Activated naive CD4-positive, alpha-beta T cell (primary cell): ENCODE results near the gene IL37.

ENCODE experiments used
- DNase-seq, 4 experiments: peaks; one replicate each; lab custom pipeline; 2025; lab: John Stamatoyannopoulos, UW

Gene IL37, protein sequence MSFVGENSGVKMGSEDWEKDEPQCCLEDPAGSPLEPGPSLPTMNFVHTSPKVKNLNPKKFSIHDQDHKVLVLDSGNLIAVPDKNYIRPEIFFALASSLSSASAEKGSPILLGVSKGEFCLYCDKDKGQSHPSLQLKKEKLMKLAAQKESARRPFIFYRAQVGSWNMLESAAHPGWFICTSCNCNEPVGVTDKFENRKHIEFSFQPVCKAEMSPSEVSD

DNA sequence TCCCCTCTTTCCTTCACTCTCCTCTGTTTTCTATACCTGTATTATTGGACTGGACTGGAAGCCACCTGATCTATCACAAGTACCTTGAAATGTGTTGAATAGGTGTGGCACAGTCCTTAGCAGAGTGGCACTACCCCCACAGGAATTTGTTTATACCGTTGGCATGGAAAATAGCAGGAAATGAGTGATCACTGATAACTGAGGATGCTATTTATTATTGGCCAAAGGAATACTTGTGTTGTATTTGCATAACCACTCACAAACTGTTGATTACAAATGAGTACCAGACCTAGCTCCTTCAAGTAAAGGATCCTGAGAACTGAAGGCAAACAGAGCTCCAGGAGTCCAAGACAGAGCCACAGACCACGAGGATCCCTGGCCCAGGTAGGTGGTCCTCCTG is at the start of gene IL37:
Gene IL37, plus strand, starts transcription at position 301 of the 400 bp plus-strand sequence. CDS start 1,848 bp downstream, outside the sequence.
- no peak for DNase-seq

DNA sequence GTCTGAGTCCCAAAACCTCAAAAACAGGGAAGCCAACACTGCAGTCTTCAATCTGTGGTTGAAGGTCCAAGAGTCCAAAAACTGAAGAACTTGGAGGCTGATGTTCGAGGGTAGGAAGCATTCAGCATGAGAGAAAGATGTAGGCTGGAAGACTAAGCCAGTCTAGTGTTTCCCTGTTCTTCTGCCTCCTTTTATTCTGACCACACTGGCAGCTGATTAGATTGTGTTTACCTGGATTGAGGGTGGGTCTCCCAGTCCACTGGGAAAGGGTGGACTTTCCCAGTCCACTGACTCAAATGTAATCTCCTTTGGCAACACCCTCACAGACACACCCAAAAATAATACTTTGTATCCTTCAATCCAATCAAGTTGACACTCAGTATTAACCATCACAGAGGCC is 46.9 kb upstream of the IL37 start:
- DNase-seq, result no peak

DNA sequence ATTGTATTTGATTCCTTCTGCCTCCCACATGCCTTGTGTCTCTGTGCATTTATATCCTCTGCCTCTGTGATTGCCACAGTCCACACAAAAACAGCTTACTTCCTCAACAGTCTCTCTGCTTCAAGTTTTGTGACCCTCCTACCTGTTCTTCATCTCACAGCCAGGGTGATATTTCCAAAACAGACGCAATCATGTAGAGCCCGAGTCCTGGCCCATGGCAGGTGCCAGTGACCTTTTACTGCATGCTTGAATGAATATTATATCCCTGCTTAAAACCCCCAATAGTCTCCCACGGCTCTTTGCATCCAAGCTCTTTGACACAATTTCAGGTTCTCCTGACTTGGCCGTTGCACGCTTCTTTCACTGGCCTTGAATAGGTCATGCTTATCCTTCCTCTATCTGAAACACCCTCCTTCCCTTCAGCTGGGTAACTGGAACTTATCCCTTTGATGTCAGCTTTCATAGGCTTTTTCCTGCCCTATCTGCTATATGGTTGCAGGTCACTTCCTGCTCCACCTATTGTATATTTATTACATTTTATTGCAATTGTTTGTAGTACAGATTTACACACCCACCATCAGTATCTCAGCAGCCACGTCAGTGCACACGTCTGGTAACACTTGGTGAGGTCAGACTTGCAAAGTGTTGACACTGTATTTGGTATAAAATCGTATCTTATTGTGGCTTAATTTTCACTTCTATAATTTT is 44.7 kb upstream of the IL37 start:
- no peak for DNase-seq

DNA sequence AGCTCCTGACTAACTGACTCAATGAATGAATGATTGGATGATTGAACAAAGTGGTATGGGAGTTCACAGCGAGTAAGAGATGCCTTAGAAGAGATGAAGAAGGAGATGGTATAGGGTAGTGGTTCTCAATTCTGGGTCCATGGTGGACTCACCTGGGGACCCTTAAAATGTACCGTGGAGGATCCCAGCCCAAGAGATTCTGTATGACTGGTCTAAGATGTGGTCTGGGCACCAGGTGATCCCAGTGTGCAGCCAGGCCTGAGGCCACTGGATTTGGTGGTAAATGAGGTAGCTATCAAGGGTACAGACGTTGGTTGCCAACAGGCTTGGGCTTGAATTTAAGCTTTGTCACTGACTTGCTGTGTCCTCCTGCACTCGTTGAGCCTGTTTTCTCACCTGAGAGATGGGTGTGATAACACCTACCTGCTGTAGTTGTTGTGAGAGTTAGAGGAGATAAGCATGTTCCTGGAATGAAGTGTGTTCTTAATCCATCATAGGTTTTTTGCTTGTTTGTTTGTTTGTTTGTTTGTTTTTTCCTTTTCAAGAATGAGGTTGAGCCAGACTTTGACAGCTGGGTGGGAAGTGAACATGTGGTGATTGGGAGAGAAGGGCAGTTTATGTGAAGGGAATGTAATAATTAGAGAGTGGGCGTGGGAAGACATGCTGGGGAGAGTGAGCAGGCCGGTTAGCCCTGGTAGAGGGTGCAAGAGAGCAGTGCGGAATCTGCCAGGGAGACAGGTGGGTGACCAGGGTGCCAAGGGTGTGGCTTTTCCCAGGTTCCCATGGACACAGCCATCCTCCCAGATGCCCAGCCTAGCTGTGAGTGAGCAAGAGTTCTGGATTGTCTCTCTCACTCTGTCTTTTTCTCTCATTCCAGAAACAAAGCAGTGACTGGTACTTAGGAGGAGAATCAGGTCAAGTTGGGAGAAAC is 43.0 kb upstream of the IL37 start:
- no peak for DNase-seq

DNA sequence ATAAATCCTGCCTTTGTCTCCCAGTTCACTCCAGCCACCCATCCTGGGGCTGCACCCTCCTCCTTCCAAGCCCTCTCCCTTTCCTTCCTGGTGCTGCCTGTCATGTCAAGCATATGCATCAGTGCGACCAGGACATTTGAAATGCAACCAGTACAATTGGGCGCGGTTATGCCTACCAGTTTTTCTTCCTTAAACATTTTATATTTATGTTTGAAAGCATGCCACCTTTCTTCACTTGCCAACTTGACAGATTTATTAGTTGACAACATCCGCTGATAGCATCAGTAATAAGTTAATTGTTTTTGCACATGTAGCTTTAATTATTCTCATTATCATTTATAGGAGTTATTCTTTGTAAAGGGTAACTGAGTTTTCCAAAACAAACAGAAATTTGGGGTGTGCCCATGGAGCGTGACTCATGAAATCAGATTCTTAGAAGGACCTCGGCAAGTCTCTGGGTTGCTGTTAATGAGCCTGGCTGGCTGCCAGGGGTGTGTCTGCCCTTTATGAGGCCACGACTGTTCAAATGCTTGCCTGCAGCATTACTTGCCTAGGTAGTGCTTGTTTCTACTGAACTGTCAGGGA is 41.6 kb upstream of the IL37 start:
- no peak for DNase-seq

DNA sequence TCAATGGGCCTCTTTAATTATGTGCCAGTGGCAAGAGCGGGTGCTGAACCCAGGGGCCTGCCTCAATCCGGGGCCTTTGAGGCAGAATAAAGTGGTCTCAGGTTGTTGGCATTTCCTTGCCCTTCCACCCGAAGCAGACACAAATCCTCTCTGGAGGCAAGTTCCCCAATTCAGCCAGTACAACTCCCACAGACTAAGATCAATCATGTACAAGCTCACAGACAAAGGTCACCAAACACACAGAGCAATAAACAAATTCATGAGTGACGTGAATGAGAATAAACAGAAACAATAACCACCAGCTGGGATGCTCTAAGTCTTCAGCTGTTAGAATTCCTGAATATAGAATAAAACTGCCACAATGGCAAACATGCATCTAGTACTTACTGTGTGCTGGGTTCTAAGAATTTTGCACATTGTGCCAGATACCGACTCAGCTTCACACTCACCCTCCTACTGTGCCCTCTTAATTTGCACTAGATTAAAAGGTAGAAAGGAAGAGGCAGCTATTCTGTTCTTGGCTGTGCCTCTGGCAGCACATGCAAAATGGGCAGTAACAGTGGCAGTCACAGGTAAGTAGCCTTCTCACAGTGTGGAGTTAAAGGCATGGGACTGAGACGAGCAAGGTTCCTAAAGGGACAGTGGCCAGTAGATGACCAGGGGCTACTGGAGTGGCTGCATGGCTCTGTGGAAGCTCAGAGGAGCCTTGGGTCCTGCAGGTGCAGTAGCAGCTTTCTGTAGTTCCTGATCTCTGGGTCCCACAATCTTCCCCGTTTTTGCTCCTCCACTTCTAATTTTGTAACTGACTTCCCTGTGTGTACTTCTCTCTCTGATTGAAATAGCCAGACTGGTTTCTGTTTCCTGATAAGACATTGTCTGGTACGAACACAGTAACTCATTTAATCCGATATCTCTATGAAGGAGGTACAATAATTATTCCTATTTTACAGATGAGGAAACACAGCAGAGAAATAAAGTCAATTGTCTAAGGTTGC is 39.8 kb upstream of the IL37 start:
- DNase-seq, result no peak

DNA sequence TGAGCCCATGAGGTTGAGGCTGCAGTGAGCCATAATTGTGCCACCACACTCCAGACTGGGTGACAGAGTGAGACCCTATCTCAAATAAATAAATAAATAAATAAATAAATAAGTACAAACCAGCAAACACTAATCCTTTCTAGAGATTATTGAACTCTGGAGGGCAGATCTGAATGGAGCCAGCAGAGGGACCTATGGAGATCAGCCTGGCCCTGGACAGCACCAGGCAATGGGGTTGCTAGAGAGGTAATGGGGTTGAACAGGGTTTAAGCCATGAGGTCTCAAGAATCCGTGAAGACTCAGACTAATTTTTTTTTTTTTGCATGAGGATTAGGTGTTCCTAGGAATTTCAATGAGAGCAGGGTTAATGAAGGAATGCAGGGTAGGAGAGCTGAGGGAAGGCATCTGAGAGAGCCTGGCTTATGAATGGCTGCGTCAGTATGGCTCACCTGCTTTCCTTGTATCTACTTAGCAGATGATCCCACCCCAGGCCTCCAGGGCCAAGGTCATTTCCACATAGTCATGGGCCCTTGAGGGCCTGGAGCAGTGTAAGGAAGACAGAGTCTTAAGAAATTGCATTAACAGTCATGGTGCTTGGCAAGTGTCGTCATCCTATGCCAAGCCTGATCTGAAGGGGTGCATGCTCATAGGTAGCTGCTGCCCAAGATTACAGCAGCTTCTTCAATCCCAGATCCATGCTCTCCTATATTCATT is 34.6 kb upstream of the IL37 start:
- no peak for DNase-seq

DNA sequence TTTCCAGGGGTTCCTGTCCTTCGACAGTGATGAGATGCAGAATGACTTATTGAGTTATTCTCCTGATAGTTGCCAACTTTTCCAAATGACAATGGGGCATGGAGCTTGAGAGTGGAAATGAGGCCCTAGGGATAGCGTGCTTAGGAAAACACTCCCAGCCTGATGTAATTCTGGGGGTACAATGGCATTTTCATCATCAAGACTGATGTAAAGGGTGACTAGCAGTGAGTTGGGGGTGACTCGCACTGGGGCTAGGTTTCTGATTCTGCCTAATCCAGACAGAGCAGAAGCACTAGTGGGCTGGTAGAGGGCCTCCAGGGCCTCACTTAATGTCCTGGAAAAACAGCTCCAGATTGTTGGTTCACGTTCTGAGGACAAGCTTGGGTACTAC is 34.0 kb upstream of the IL37 start:
- DNase-seq, result no peak

DNA sequence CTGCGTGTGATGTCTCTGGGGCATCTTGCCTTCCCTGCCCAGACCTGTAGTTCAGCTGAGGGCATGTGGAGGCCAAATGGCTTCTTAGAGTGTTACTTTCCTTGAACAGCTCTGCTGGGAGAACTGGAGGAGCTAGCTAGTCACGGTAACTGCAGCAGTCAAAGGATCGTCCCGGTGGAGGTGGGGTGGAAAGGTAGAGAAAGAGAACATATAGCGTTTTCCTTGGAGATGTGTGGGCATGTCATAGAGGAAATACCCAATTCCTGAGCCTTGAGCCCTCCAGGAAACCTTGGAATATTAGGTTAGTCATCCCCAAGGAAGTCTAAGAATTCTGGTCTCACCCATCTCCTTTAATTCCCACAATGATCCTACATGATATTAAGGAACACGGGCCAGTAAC is 33.5 kb upstream of the IL37 start:
- DNase-seq, result no peak

DNA sequence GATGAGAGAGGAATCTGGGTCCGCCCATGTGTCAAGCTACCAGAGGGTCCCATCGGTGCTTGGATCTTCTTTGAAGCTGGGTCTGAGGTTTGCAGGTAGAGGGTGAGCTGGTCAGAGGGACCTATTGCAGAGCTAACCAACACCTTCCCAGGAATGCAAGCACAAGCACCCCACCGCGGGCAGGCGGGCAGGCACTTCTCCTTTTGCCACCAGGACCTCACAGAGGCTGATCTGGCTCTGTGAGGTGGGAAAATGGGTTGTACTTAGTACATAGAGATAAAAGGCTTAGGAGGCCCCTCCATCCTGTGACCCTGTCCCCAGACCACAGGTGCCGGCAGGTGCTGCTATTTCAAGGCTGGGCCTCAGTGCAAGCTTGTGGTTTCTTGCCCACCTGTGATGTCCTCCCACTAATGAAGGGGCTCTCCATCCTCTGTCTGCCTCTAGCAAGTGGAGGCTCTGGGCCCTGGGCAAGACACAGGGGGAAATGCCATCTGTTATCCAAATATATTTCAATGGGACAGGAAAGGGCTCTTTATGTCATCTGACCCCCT is 31.4 kb upstream of the IL37 start:
- DNase-seq, result no peak

DNA sequence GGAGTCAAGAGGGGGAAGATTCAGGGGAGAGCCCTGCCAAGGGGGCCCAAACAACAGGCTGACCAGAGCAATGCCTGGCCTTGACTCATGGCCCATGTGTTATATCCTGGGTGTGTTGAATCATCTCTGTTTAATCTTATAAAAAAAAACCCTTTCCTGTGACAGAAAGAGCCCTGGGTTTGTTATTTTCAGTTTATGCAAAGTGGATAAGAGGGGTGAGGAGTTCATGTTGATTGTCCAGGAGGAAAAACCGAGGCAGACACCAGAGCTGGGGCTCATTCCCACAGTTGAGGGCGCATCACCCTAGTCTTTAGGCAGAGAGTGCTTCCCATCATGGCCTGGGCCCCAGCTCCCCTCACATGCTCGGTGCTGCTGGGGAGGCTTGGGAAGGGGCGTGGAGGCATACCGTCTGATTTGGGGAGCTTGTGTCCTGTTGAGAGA is 30.9 kb upstream of the IL37 start:
- no peak for DNase-seq

DNA sequence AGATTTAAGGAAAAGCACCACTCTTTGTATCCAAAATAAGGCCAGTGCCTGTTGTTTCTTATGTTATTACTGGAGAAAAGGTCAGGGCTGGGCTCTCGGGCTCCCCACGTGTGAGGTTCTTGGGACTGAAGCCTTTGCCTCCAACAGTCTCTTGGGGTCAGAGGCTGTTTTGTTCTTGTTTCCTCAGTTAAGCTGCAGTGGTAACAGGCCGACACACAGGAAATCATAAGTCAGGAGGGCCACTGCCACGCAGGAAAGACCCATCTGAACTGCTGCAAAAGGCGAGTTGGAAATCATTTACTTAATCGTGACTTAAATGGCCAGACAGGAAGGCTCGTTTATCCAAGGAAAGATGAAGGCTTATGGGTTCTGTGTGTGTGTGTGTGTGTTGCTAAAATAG is 30.3 kb upstream of the IL37 start:
- no peak for DNase-seq

DNA sequence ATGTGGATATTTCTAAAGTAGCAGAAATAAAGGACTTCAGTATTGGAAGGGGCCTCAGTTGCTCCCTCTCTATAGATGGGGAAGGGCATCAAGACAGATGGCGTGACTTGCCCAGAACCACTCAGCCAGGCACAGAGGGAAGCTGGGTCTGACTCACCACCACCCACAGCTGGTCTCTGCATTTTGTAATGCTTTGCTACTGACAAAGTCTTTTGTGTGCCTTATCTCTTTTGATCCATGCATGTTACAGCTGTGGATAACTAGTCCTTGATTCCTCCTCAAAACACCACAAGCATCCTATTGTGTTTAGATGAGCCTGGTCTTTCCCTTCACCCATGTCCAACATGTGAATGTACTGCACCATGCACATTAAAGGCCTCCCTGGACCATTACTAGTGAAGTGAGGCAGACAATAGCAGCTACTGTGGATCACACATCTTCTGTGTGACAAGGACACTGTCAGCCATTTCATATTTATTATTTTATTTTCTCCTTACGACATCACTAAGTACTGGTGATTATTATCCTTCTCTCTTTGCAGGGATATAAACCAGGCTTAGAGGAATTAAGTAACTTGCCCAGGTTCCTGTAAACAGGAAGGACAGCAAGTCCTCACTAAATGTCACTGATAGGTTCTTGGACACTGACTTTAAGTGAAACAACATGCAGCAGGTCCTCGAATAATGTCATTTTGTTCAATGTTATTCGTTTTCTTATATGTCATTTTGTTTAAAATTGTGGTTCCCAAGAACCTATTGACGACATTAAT is 29.6 kb upstream of the IL37 start:
- no peak for DNase-seq

DNA sequence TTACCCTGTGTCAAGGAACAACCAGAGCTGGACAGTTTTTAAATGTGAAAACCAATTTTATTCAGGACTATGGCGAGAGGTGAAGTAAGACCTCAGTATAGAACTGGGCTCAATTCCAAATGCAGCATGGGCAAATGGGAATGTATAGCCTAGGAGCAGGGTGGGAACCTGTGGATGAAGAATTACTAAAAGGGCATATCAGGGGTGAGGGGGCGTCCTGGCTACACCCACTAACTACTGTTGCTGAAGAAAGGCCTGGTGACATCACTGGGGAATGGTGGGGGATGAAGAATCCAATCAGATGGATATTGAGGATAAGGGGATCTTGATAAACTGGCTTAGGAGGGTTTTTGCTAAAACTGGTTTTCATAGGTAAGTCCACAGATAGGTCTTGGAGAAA is 27.3 kb upstream of the IL37 start:
- no peak for DNase-seq

DNA sequence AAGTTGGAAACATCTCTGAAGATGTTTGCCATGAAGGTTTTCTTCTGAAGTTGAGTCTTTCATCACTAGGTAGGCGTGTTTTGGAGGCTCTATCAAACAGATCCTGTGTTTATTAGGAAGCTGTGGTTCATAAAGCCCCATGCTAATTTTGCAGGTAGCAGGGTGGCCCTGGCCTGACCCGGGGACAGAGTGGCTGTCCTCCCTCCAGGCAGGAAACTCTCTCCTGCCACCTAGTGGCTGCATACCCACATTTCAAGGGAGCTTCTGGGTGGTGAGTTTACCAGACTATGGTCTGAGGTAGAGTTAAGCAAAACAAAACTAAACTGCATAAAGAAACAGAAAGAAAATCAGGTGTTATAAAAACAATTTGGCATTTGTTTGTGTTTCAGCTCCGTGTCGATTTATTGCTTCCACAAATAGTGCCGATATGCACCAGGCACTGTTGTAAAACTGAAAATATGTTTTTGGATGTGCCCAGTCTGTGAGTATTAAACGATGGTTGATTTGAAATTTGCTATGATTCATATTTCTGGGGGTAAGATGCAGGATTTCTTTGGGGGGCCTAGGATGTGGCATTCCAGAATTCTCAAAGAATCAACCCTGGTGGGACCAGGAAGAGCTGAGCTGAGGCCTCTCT is 26.0 kb upstream of the IL37 start:
- peak; percentile 11 to 54 (median 38) for DNase-seq

DNA sequence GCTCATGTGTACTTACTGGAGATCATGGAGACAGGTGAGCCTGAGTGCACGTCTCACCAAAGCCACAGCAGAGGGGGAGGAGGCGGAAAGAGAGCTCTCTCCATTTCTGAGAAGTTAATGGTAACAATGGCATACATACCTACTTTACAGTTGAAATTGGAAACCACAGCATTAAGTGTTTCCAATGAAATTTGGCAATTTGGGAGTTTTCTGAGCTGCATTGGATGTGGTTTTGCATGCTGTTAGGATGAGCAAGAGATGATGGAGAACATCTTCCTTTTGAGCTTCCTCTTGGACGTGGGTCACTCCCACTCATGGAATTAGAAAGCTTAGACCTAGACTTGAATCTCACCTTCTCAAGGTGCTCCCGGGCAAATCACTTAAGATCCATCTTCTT is 25.5 kb upstream of the IL37 start:
- no peak for DNase-seq

DNA sequence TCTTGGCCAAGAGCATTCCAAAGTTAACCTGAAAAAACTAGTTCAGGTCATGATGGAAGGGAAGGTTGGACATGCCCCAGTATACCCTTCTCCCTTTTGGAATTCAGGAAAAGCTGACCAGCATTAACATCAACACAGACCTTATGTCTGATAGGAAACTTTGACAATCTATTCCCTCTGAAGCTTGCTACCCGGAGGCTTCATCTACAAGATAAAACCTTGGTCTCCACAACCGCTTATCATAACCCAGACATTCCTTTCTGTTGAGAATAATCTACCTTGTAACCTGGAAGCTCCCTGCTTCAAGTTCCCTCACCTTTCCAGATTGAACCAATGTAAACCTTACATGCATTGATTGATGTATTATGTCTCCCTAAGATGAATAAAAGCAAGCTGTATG is 24.7 kb upstream of the IL37 start:
- DNase-seq, result no peak

DNA sequence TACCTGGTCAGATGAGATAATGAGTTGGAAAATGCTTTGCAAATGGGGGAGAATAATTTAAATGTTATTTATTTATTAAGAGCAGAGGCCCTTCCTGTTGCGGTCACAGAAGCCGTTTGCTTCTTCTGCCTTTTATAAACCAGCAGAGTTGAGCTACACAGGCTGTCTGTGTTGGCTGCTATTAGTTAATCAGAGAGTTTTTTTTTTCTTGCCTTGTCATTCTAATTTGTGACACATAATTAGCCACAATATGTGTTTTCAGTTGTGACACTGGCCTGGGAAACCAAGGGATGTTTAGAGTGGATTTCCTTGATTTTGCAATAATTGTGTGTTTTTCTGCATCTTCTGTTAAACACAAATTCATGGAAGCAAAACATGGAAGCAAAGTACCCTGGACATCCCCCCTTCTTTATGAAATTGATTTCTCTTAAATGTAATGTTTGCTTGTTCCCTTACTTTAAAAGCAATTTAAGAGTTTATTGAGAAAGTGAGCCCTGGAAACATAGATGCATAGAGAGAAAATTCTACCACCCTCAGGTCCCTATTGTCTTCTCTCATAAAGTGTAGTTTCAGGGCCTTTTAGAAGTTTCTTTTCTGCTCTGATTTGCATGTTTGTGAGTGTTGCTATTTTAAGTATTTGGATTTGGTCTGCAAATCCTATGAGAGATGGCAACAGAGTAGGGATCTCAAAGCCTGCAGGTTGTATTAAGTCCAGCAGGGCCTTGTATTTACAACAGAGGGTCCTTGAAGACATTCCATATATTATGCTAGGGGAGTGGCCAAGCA is 22.8 kb upstream of the IL37 start:
- DNase-seq, result no peak
